Upper lobe of left lung (tissue), 4 donors: ENCODE data around the gene SLC44A2.

Experiments
- POLR2AphosphoS5 ChIP-seq, 2 donors: sonication (generic); formaldehyde crosslinking; IDR thresholded peaks; one replicate each; pipeline ENCODE4 v1.5.1; 2017; ENCODE audit warnings: antibody characterized with exemption in 2 of 2
- TF ChIP-seq, protein P1 (sequence below), 6 experiments: fragments of 450-650 bp in 4 of 6; fragments of 200-600 bp in 2 of 6; sonication (generic) in 2 of 6; IDR thresholded peaks; one replicate each; pipeline ENCODE4 v1.5.1; 2016 to 2019; ENCODE audit warnings: antibody characterized with exemption in 6 of 6

DNA sequence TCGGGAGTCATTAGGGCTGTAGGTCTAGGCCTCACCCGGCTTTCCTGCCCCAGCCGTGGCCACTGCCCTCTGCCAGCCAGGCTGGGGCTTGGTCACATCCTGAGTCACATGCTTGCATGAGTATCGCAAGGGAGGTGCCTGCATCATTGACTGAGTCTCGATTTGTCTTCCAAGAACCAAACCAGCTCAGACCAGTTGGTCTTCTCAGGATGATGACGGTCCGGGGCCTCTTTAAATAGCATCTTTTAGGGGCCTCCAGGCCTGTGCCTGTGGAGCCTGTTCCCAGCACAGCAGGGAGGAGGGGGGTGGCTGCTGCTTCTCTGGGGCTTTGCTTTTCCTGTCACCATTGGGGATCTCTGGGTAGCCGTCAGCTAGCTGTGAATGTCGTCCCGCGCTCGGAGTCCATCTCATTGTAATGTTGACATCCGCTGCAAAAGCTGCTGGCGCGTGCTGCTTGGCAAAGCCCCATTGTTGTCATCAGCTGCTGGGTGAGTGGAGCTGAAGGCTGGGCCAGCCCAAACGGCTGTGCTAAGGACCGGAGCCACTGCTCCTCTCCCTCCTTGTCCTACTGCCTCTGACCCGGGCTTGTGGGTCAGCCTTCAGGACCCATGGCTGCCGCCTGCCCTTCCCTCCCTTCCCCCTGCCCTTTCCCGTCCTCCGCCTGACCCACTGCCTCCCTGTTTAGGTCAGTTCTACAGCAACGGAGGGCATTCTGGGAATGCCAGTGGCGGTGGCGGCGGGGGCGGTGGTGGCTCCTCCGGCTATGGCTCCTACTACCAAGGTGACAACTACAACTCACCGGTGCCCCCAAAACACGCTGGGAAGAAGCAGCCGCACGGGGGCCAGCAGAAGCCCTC, 61.5 kb downstream of the SLC44A2 start:
- TF ChIP-seq, protein P1, sequence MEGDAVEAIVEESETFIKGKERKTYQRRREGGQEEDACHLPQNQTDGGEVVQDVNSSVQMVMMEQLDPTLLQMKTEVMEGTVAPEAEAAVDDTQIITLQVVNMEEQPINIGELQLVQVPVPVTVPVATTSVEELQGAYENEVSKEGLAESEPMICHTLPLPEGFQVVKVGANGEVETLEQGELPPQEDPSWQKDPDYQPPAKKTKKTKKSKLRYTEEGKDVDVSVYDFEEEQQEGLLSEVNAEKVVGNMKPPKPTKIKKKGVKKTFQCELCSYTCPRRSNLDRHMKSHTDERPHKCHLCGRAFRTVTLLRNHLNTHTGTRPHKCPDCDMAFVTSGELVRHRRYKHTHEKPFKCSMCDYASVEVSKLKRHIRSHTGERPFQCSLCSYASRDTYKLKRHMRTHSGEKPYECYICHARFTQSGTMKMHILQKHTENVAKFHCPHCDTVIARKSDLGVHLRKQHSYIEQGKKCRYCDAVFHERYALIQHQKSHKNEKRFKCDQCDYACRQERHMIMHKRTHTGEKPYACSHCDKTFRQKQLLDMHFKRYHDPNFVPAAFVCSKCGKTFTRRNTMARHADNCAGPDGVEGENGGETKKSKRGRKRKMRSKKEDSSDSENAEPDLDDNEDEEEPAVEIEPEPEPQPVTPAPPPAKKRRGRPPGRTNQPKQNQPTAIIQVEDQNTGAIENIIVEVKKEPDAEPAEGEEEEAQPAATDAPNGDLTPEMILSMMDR (IDR thresholded peaks at IDR 0.05) = no peak
- TF ChIP-seq POLR2AphosphoS5 (IDR thresholded peaks at IDR 0.05) = no peak
